NCI-H1105 (cell line): ENCODE measurements around the gene TPCN2.
A peak's percentile ranks its signal among the peaks of the same experiment; 100 is the strongest.

Source experiments
- DNase-seq: peaks from one replicate; lab custom pipeline; 2025; lab: John Stamatoyannopoulos, UW

The TPCN2 gene

DNA sequence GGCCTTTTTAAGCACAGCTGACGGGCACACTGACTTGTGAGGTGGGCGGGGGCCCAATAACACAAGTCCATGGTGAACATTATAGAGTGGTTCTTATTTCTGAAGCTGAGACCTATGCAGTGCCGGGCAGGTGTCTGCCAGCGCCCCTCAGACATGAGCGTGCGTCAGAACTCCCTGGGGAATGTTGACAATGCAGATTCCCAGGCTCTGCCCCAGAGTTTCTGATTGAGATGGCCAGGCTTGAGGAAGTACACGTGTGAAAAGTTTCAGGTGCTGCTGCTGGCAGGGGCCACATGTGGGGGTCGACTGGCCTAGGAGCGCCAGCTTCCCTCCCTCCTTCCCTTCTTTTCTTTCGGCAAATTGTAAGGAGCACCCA lies 46.2 kb downstream of the TPCN2 start:
- no peak for DNase-seq

DNA sequence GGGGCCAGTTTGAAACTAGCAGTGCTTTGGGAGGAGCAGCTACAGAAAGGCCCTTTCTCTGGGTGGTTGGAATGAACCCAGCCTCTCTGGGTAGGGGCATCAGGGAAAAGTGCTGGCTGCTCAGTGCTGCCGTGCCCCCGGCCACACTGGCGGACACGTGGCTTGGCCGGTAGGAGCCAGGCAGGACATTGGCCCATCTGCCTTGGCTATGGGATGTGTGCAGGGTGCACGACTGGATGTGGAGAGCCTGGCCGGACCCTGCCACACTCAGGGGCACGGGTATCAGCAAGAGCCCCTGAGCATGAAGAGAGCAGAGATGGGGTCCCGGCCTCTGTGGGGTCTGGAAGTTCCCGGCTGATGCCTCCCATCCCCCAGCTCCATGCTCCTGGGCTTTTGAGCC lies 46.6 kb downstream of the TPCN2 start:
- DNase-seq = no peak

DNA sequence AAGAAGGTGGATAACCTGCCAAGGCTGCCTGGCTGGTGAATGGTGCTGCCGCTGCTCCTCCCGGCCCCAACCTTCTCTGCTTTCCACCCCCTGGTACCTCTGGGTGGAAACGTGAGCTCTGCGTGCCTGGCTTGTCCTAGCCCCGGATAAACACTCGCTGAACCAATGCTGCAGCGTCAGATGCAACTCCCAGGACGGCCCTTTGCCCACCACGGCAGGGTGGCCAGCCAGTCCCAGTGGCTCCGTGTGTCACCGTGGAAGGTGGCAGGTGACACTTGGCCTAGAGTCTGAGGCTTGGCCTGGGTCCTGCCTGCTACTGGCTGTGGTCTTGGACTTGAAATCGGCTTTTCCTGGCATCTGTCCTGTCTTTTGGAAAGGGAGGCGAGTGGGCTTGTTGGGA lies 47.7 kb downstream of the TPCN2 start:
- DNase-seq = no peak

- no peak for DNase-seq
Observed at GRCh38 chr11:69097263-69097662, 48.5 kb downstream of the TPCN2 start.

DNA sequence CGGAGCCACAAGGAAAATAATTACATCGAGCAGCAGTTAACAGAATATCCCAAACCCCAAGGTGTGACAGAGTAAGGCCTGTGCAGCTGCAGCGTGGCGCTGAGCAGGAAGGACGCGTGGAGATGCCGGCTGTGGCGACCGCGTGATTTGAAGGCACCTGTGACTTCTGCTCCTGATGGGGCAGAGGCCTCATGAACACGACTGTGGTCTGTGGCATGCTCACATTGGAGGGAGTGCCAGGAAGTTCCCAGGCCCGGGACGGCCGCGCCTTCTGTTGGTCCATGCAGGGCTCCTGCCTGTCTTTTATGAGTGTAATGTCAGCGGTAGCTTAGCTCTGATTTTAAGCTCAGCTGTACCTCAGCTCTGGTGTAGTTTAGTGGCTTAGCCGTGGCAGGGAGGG lies 50.4 kb downstream of the TPCN2 start:
- no peak for DNase-seq

GRCh38 chr11:69100454-69101114 lies 51.9 kb downstream of the TPCN2 start:
- DNase-seq = no peak

DNA sequence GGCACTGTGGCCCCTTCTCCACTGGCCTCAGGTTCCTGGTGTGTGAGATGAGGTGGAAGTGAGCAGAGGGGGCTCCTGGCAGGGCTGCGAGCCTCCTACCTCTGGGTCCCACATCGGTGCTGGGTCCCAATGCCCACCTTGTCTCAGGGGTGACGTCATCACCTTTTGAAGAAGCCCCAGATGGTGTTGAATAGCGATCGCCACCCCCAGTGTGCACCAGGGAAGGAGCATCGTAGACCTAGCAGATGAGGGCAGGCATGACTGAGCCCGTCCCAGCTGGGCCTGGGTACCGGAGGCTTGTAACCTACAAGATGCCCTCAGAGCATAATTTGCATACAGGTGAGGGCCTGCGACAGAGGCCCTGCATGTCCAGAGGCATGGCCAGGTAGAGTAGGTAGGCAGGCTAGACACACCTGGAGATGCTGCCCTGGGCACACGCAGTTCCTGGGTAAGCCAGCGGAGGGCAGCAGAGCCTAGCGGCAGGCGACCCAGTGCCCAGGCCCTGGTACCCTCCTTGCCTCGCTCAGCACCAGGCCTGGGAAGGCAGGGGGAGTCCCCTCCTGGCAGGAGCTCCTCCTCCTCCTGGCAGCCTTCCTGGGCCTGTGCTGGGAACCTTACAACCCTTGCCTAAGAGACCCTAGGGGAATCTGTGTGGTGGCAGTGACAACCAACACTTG lies 52.5 kb downstream of the TPCN2 start:
- DNase-seq = peak; percentile 90

GRCh38 chr11:69101792-69102695 lies 53.3 kb downstream of the TPCN2 start:
- no peak for DNase-seq

- no peak for DNase-seq
Observed at GRCh38 chr11:69102732-69103615, 54.2 kb downstream of the TPCN2 start.

GRCh38 chr11:69104212-69104855 lies 55.6 kb downstream of the TPCN2 start:
- no peak for DNase-seq

- DNase-seq = no peak
Observed at GRCh38 chr11:69104856-69105395, 56.2 kb downstream of the TPCN2 start.

DNA sequence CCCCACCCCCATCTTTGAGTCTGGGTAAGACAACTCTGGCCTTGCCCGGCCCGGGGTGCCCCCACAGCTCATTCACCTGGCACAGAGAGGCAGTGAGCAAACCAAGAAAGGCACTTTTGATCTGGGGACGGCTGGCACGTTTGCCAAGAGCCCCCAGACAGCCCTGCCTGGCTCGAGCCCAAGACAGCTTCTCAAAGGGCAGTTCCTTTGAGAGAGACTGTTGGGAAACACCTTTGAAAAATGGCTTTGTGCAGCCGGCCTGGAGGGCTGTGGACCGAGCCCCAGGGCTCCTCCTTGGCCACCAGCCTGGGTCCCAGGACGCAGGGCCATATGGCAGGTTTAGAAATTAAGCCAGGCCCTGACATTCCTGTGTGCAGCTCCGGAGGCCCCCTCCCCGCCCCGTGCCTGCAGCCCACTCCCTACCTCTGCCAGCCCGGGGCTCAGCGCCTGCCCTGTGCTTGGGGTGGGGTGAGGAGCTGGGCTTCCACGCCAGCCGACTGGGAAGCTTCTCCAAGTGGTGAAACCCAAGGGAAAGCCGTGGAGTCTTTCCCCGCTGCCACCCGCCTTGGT lies 56.8 kb downstream of the TPCN2 start:
- no peak for DNase-seq

DNA sequence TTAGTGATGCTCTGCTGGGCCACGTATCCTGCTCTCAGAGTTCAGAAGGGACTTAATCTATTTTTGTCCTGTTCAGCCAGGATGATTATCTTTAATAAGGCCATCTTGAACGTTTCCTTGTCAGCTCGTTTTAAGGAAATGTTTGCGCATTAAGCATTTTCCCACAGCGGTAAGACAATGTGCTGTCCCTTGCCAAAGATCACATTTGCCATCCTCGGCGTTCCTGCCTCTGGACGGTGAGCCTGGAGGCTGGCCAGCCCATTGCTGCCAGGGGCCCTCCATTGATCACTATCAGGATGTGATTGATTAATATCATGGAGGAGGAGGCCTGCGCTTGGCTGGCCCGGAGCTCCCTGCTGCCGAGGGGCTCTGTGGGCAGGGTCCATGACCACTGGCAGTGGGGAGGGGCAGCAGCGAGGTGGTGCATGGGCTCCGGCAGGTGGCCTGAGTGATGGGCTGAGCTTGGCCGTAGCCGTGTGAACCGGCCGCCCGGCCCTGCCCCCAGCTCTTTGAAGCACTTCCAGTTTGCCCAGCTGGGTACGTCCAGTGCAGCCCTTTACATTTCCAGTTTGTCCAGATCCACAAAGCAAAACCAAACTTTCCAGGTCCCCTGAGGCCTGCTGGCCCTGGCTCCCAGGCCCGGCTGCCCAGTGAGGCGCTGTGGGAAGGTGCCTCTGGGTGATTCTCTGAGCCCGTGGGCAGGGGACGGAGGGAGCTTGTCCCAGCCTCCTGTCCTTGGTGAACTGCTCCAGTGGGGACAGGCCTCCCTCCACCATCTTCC lies 57.5 kb downstream of the TPCN2 start:
- DNase-seq = no peak

DNA sequence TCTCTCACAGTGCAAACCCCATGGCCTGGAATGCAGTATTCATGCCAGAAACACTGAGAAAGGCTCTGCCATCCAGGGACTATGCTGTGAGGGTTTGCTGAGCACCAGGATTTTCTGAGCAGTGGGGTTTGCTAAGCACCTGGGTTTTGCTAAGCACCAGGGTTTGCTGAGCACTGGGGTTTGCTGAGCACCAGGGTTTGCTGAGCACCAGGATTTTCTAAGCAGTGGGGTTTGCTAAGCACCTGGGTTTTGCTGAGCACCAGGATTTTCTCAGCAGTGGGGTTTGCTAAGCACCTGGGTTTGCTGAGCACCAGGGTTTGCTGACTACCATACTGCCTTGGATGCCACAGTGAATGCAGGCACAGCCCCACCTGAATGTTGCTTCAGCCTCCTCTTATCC lies 58.7 kb downstream of the TPCN2 start:
- DNase-seq = no peak

DNA sequence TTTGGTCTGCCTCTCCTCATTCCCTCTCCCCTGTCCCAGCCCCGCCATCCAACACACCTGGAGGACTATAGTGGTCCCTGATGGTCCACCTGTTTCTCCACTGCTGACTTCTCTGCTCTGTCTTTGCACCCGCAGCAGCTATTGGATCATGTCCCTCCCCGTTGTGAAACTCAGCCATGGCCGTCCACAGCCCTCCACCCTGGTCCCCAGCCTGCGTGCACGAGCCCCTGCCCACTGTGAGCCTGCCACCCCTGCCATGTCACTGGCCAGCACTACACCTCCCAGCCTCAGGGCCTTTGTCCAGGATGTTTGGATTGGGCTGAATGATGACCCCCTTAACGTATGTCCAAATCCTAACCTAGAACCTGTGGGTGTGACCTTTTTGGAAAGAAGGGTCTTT lies 59.3 kb downstream of the TPCN2 start:
- no peak for DNase-seq

DNA sequence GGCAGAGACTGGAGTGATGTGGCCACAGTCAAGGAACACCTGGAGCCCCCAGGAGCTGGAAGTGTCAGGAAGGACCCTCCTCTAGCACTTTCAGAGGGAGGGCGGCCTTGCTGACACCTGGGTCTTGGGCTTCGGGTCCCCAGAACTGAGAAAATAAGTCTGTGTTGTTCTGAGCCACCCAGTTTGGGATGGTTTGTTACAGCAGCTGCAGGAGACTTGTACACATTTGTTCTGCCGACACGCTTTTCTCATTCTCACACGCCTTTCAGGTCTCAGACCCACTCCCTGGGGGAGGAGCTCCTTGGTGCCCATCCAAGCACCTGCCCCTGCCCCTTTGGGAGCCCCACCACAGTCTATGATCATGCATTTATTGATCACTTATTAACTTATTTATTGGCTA lies 59.8 kb downstream of the TPCN2 start:
- DNase-seq = no peak

- DNase-seq = no peak
Observed at GRCh38 chr11:69109101-69109500, 60.4 kb downstream of the TPCN2 start.

DNA sequence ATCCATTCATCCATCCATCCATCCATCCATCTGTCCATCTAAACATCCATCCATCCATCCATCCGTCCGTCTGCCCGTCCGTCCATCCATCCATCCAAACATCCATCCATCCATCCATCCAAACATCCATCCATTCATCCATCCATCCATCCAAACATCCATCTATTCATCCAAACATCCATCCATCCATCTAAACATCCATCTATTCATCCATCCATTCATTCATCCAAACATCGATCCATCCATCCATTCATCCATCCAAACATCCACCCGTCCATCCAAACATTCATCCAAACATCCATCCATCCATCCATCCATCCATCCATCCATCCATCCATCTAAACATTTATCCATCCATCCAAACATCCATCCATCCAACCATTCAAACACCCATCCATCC lies 61.7 kb downstream of the TPCN2 start:
- DNase-seq = no peak

DNA sequence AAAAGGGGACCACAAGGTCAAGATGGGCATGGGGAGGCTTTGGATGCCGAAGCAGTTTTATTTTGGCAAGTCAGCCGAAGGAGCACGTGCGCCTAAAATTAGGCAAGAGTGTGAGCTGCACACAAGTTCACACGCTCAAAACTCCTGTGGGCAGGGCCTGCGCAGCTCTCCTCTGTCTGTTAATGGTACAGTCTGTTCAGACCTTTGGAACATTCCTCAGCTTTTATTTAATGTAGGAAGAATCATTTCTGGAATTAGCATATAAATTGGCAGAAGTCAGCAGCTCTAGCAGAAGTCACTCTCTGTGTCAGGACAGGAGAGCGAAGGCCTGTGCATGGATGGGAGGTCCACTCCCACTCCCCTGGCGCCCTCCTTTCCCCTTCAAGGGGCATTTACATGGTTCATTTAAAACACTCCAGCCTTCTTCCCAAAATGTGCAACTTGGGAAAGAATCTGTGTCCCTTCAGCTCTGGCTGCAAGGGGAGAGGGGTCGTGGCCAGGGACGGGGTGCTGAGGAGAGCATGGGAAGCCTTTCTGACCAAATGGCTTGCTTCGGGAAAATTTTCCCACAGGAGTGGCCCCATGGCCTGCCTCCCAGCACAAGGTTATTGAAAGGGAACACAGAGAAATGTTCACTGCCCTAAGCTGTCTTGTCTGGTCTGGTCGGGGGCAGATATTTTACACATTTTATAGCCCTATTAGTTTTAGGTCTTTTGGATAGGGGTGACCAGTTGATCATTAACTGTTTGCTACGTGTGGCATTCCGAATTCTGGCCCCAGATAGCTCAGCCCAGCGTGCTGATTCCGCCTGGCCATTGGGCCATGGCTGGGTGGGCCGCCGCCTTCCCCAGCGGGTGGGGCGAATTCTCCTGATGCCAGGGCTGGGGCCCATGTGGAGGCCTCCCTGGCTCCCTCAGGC lies 63.2 kb downstream of the TPCN2 start:
- no peak for DNase-seq
